NCI-H82 (cell line): Measurements from ENCODE around the gene IGFBP7.

Source experiments
- DNase-seq: peaks from one replicate; lab custom pipeline; 2025; lab: John Stamatoyannopoulos, UW

IGFBP7 gene

GRCh38 chr4:57109847-57110639 is at the start of gene IGFBP7:
Gene IGFBP7 (minus strand): TSS chr4:57110385. CDS start chr4:57110351, 34 bp downstream.
- DNase-seq: peak; percentile 5

GRCh38 chr4:57159866-57160265 is 49.7 kb upstream of the IGFBP7 start:
- no peak for DNase-seq

GRCh38 chr4:57158762-57159161 is 48.6 kb upstream of the IGFBP7 start:
- no peak for DNase-seq

- DNase-seq: no peak
These were observed 48.0 kb upstream of the IGFBP7 start for GRCh38 chr4:57158221-57158620.

- DNase-seq: no peak
These were observed 47.5 kb upstream of the IGFBP7 start for GRCh38 chr4:57157596-57158137.

GRCh38 chr4:57156242-57156990 is 46.2 kb upstream of the IGFBP7 start:
- DNase-seq: no peak

GRCh38 chr4:57154926-57155325 is 44.7 kb upstream of the IGFBP7 start:
- no peak for DNase-seq

- DNase-seq: no peak
These were observed 44.0 kb upstream of the IGFBP7 start for GRCh38 chr4:57154191-57154590.

GRCh38 chr4:57153207-57153606 is 43.0 kb upstream of the IGFBP7 start:
- DNase-seq: no peak

GRCh38 chr4:57151481-57151880 is 41.3 kb upstream of the IGFBP7 start:
- no peak for DNase-seq

- DNase-seq: no peak
These were observed 39.6 kb upstream of the IGFBP7 start for GRCh38 chr4:57149833-57150232.

GRCh38 chr4:57148831-57149505 is 38.8 kb upstream of the IGFBP7 start:
- DNase-seq: no peak

- no peak for DNase-seq
These were observed 38.0 kb upstream of the IGFBP7 start for GRCh38 chr4:57148177-57148576.

GRCh38 chr4:57147335-57148060 is 37.3 kb upstream of the IGFBP7 start:
- DNase-seq: no peak

GRCh38 chr4:57146444-57146843 is 36.3 kb upstream of the IGFBP7 start:
- no peak for DNase-seq

- DNase-seq: no peak
These were observed 34.3 kb upstream of the IGFBP7 start for GRCh38 chr4:57144466-57144865.

GRCh38 chr4:57139783-57140182 is 29.6 kb upstream of the IGFBP7 start:
- DNase-seq: no peak

GRCh38 chr4:57137261-57137660 is 27.1 kb upstream of the IGFBP7 start:
- no peak for DNase-seq

GRCh38 chr4:57136281-57136680 is 26.1 kb upstream of the IGFBP7 start:
- DNase-seq: no peak

GRCh38 chr4:57132743-57133137 is 22.6 kb upstream of the IGFBP7 start:
- no peak for DNase-seq

- no peak for DNase-seq
These were observed 21.9 kb upstream of the IGFBP7 start for GRCh38 chr4:57131849-57132742.
